ENCODE measurements around the gene FANCE.

The FANCE gene

DNA sequence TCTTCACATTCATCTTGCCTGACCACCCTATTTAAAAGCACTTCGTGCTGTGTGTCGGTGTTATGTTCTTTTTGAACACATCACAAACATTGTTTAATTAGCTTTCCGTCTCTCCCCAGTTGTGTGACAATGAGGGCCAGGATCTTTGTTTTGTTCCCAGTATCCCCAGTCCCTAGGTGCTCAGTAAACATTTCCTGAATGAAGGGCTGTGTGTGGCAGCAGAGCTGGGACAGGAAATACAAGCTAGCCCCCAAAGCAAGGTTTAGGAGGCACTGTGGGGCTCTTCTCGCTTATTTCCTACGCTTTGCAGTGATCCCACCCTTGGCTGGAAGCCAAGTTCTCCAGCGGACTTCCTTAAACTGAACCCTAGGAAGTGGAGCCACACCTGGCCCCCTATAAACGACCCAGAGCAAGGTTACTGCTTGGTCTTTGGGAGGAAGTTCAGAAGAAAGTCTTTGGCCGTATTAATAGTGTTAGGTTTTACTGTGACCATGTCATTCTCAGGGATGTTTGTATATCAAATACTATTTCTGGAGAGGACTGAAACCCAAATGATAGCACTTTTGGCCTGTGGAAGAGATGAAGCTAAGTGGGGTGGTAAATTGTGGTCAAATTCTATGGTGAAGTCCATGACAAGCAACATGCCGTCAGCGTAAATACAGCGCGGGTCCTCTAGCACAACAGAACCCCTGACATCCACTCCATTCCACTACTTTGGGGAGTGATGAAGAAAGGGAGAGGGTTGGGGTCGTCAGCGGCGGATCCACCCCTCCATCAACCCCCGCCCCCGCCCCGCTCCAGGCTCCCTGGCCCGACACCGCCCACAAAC lies 570 bp upstream of the FANCE start:
- no peak for DNase-seq (ENCODE audit: low read depth)
- H3K4me3 ChIP-seq (ENCODE audit: low read depth, low read length): peak overlapping the region; percentile 87
- no peak for TF ChIP-seq CTCF (IDR thresholded peaks at IDR 0.05; ENCODE audit: low read depth, low read length, missing control alignments)

- no peak for DNase-seq (ENCODE audit: low read depth)
These were observed 1.1 kb downstream of the FANCE start for GRCh38 chr6:35453236-35453635.

GRCh38 chr6:35454391-35455110 lies 2.4 kb downstream of the FANCE start:
- no peak for DNase-seq (ENCODE audit: low read depth)

More at GRCh38 chr6:35453236-35453635, 1.1 kb downstream of the FANCE start:
- peak overlapping the region; percentile 87 for H3K4me3 ChIP-seq (ENCODE audit: low read depth, low read length)
- no peak for TF ChIP-seq CTCF (IDR thresholded peaks at IDR 0.05; ENCODE audit: low read depth, low read length, missing control alignments)

DNA sequence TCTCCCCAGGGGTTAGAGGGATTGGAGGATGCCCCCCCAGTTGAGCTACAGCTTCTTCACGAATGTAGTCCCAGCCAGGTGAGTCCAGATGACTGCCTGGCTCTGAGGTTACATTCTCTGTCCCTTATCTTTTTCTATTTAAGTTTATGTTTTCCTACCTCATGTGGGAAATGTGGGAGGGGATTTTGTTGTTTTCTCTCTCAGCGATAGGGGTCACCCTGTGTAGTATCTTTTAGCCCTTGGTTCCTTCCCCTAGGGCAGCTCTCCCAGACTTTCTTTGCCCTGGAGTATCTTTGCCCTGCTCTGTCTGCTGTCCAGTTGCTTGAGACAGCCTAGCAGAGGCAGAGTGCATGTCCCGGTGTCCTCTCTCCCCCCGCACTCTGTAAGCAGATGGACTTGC lies 5.8 kb downstream of the FANCE start:
- DNase-seq (ENCODE audit: low read depth): no peak
- H3K4me3 ChIP-seq (ENCODE audit: low read depth, low read length): no peak overlapping the region
- no peak for TF ChIP-seq CTCF (IDR thresholded peaks at IDR 0.05; ENCODE audit: low read depth, low read length, missing control alignments)

More at GRCh38 chr6:35454391-35455110, 2.4 kb downstream of the FANCE start:
- TF ChIP-seq CTCF (IDR thresholded peaks at IDR 0.05; ENCODE audit: low read depth, low read length, missing control alignments): no peak
- H3K4me3 ChIP-seq (ENCODE audit: low read depth, low read length): no peak overlapping the region

DNA sequence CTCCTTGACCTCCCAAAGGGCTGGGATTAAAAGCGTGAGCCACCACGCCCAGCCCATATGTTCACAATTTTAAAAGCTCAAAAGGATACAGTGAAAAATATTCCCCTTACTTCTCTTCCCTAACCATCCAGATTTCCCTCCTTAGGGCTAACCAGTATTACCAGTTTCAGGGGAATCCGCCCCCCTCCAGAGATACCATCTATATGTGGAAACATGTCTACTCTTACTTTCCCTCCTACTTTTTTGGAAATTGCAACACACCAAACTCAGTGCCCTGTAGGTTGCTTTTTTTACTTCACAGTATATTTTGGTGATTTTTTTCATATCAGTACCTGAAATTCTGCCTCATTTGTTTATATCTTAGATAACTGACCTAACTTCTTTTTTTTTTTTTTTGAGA lies 9.1 kb downstream of the FANCE start:
- no peak overlapping the region for H3K4me3 ChIP-seq (ENCODE audit: low read depth, low read length)
- DNase-seq (ENCODE audit: low read depth): no peak
- TF ChIP-seq CTCF (IDR thresholded peaks at IDR 0.05; ENCODE audit: low read depth, low read length, missing control alignments): no peak

GRCh38 chr6:35463292-35463691 lies 11.2 kb downstream of the FANCE start:
- no peak for TF ChIP-seq CTCF (IDR thresholded peaks at IDR 0.05; ENCODE audit: low read depth, low read length, missing control alignments)
- DNase-seq (ENCODE audit: low read depth): no peak
- no peak overlapping the region for H3K4me3 ChIP-seq (ENCODE audit: low read depth, low read length)

All from GM12864 (cell line).